ENCODE measurements around the gene ZNF610.
"Not testable (repeated sequence)": the region's sequence is repeated elsewhere in the genome, so short reads cannot be mapped to it uniquely, and the experiment has no call there.

DNA sequence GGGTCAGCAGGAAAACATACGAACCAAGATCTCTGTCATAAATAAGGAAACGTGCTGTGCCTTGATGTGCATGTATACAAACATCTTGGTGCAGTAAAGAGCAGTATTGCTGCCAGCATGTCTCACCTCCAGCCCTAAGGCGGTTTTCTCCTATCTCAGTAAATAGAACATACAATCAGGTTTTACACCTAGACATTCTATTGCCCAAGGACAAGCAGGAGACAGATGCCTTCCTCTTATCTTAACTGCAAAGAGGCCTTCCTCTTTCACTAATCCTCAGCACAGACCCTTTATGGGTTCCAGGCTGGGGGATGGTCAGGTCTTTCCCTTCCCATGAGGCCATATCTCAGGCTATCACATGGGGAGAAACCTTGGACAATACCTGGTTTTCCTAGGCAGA, 3.0 kb downstream of the ZNF610 start:
- TF ChIP-seq, protein P1, sequence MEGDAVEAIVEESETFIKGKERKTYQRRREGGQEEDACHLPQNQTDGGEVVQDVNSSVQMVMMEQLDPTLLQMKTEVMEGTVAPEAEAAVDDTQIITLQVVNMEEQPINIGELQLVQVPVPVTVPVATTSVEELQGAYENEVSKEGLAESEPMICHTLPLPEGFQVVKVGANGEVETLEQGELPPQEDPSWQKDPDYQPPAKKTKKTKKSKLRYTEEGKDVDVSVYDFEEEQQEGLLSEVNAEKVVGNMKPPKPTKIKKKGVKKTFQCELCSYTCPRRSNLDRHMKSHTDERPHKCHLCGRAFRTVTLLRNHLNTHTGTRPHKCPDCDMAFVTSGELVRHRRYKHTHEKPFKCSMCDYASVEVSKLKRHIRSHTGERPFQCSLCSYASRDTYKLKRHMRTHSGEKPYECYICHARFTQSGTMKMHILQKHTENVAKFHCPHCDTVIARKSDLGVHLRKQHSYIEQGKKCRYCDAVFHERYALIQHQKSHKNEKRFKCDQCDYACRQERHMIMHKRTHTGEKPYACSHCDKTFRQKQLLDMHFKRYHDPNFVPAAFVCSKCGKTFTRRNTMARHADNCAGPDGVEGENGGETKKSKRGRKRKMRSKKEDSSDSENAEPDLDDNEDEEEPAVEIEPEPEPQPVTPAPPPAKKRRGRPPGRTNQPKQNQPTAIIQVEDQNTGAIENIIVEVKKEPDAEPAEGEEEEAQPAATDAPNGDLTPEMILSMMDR (IDR thresholded peaks at IDR 0.05; ENCODE audit: low read length), result not testable (repeated sequence)
- not testable (repeated sequence) for TF ChIP-seq EZH2 (optimal IDR thresholded peaks at IDR 0.05; ENCODE audit: low read depth, low read length); EZH2phosphoT487 (IDR thresholded peaks at IDR 0.05; ENCODE audit: low read length)
